Measurements from ENCODE around the gene C4orf36. TPM values are rescaled to one million over a fixed set of nuclear protein-coding genes. Genes with fewer than 3 reads are reported as not detected.
A peak's percentile ranks its signal among the peaks of the same experiment; 100 is the strongest.

The C4orf36 gene
- total and polyA plus RNA-seq, 11 donors, result 0.36 to 2.4 (median 1.2) TPM; not detected in 3

GRCh38 chr4:86845593-86845992 lies 46.6 kb downstream of the C4orf36 start:
- intact Hi-C loops (cut with DNase I), result no loop called here
- ATAC-seq, result no peak
- WGBS, 4 donors, result 58 to 74% (median 69%) methylated on average over 5 of the region's 5 CpGs
- Histone ChIP-seq H3K27ac (peak overlapping the region in 1 of 12 donors; percentile 1), H3K36me3 (no peaks in the 10 kb centered on the region), H3K27me3 (no peaks in the 10 kb centered on the region), H3K4me3 (no peak overlapping the region), H3K9me3 (no peaks in the 10 kb centered on the region), H3K4me1 (peaks cover 0 to 28% (median 11%) of the 10 kb centered on the region in 12 donors)
- TF ChIP-seq CTCF (IDR thresholded peaks at IDR 0.05), result no peak
- TF ChIP-seq POLR2A (IDR thresholded peaks at IDR 0.05), result no peak
- no peak for DNase-seq

- no peaks in the 10 kb centered on the region for H3K27me3 ChIP-seq
- no peaks in the 10 kb centered on the region for H3K36me3 ChIP-seq
- H3K4me1 ChIP-seq, result no peaks in the 10 kb centered on the region
- ATAC-seq (no peak), DNase-seq (no peak)
- H3K27ac ChIP-seq, result no peak overlapping the region
- TF ChIP-seq CTCF (IDR thresholded peaks at IDR 0.05), result no peak
- TF ChIP-seq POLR2A (IDR thresholded peaks at IDR 0.05), result no peak
- intact Hi-C loops (cut with DNase I), result no loop called here
- H3K9me3 ChIP-seq, result no peaks in the 10 kb centered on the region
- 89 to 100% (median 94%) methylated on average over 1 of the region's 1 CpG for WGBS, 4 donors
- no peak overlapping the region for H3K4me3 ChIP-seq
These were observed 50.9 kb downstream of the C4orf36 start for GRCh38 chr4:86841309-86841708.

- no peaks in the 10 kb centered on the region for H3K4me1 ChIP-seq
- no peaks in the 10 kb centered on the region for H3K36me3 ChIP-seq
- 88 to 97% (median 92%) methylated on average over 1 of the region's 1 CpG for whole genome bisulfite sequencing, 4 donors
- DNase-seq (no peak), ATAC-seq (no peak)
- no peaks in the 10 kb centered on the region for H3K27me3 ChIP-seq
- intact Hi-C loops (cut with DNase I), result no loop called here
- TF ChIP-seq POLR2A (IDR thresholded peaks at IDR 0.05) (no peak), CTCF (IDR thresholded peaks at IDR 0.05) (no peak)
- H3K27ac ChIP-seq, result no peak overlapping the region
- H3K9me3 ChIP-seq, result no peaks in the 10 kb centered on the region
- no peak overlapping the region for H3K4me3 ChIP-seq
These were observed 51.4 kb downstream of the C4orf36 start for GRCh38 chr4:86840858-86841257.

GRCh38 chr4:86837691-86838503 lies 54.3 kb downstream of the C4orf36 start:
- DNase-seq, result no peak
- no peak for ATAC-seq
- intact Hi-C loops (cut with DNase I), result no loop called here
- TF ChIP-seq POLR2A (IDR thresholded peaks at IDR 0.05), result no peak
- no peak for TF ChIP-seq CTCF (IDR thresholded peaks at IDR 0.05)
- Histone ChIP-seq H3K27me3 (no peaks in the 10 kb centered on the region), H3K4me3 (no peak overlapping the region), H3K36me3 (no peaks in the 10 kb centered on the region), H3K9me3 (no peaks in the 10 kb centered on the region), H3K4me1 (no peaks in the 10 kb centered on the region), H3K27ac (no peak overlapping the region)
- 83 to 93% (median 88%) methylated on average over 5 of the region's 5 CpGs for WGBS, 4 donors
